K562 (cell line): ENCODE results near the gene EPM2A. TPM values are rescaled to one million over a fixed set of nuclear protein-coding genes. Genes with fewer than 3 reads are reported as not detected.

Source experiments
- ARID4B ChIP-seq: sonication (generic); formaldehyde crosslinking; IDR thresholded peaks from 2 replicates; pipeline ENCODE4 v1.8.0; 2022; ENCODE audit warnings: mild to moderate bottlenecking, missing genetic modification reagents
- CTBP1 ChIP-seq: fragments of 450-650 bp; IDR thresholded peaks from 2 replicates; pipeline ENCODE4 v1.6.1; 2016; ENCODE audit warnings: borderline replicate concordance
- EP400 ChIP-seq: fragments of 450-650 bp; IDR thresholded peaks from 2 replicates; pipeline ENCODE4 v1.6.1; 2017; ENCODE audit warnings: antibody characterized with exemption, mild to moderate bottlenecking, moderate library complexity
- HDAC3 ChIP-seq: fragments of 450-650 bp; IDR thresholded peaks from 2 replicates; pipeline ENCODE4 v1.6.1; 2018; ENCODE audit warnings: borderline replicate concordance, mild to moderate bottlenecking, moderate library complexity; ENCODE audit not compliant: partially characterized antibody
- HNRNPK ChIP-seq: fragments of 200-400 bp; formaldehyde crosslinking; IDR thresholded peaks from one replicate; pipeline ENCODE4 v1.6.1; 2018; ENCODE audit warnings: mild to moderate bottlenecking, low read depth, low read length; ENCODE audit not compliant: poor library complexity, severe bottlenecking
- ILF3 ChIP-seq: fragments of 450-650 bp; IDR thresholded peaks from 2 replicates; pipeline ENCODE4 v1.6.1; 2018; ENCODE audit warnings: antibody characterized with exemption, mild to moderate bottlenecking, moderate library complexity, borderline replicate concordance
- MXD1 ChIP-seq: fragments of 250-450 bp; sonication (Bioruptor Pico); IDR thresholded peaks from 2 replicates; pipeline ENCODE4 v1.8.0; 2021; ENCODE audit warnings: borderline replicate concordance, mild to moderate bottlenecking, moderate library complexity; ENCODE audit not compliant: poor library complexity, severe bottlenecking
- MXI1 ChIP-seq: IDR thresholded peaks from 2 replicates; pipeline ENCODE4 v1.6.1; 2011; ENCODE audit warnings: low read depth, mild to moderate bottlenecking, improper control_type of control experiment, low read length
- MYNN ChIP-seq, 2 experiments: sonication (generic); formaldehyde crosslinking in 1 of 2; IDR thresholded peaks; 2 replicates each; pipeline versions ENCODE4 v1.5.0 to v1.6.1; 2016 to 2020; ENCODE audit warnings: antibody characterized with exemption in 1 of 2, missing genetic modification reagents in 1 of 2
- PYGO2 ChIP-seq: fragments of 450-650 bp; IDR thresholded peaks from 2 replicates; pipeline ENCODE4 v1.6.1; 2016; ENCODE audit warnings: mild to moderate bottlenecking, missing genetic modification characterization, moderate library complexity, missing compliant biosample characterization
- polyA plus RNA-seq, 8 experiments: library from polyadenylated mRNA; depleted of rRNA in 4 of 8; stranded (reverse) in 5 of 8; unstranded in 3 of 8; fragments of >200 nt; fragmentation: Nextera tagmentation in 2 of 8; fragmentation: Illumina TruSeq in 1 of 8; extraction: Ambion mirVana in 2 of 8; extraction: Trizol in 1 of 8; gene quantifications; 2 replicates each; pipeline versions ENCODE4 v1.2.1 to v1.2.3, GENCODE V29; 2011 to 2014; ENCODE audit warnings: inconsistent platforms in 1 of 8, missing spikeins in 1 of 8
- total RNA-seq, 7 experiments: library from RNA; depleted of rRNA in 6 of 7; stranded (reverse); fragments of >200 nt in 6 of 7; fragmentation: Illumina TruSeq in 2 of 7; extraction: Trizol in 2 of 7; gene quantifications; 2 replicates each; pipeline versions ENCODE4 v1.2.1 to v1.2.3, GENCODE V29; 2011 to 2021; ENCODE audit warnings: low replicate concordance in 1 of 7
- TF ChIP-seq, protein P1 (sequence below): fragments of 250-450 bp; sonication (Bioruptor Pico); IDR thresholded peaks from 2 replicates; pipeline ENCODE4 v1.8.0; 2022; ENCODE audit warnings: moderate library complexity, mild to moderate bottlenecking, inconsistent platforms
- TF ChIP-seq, protein P2 (sequence below): fragments of 450-650 bp; IDR thresholded peaks from 2 replicates; pipeline ENCODE4 v1.6.1; 2017; ENCODE audit warnings: antibody characterized with exemption, mild to moderate bottlenecking
- TF ChIP-seq, protein P3 (sequence below): fragments of 450-650 bp; IDR thresholded peaks from 2 replicates; pipeline ENCODE4 v1.6.1; 2017; ENCODE audit warnings: antibody characterized with exemption

EPM2A gene
- total and polyA plus RNA-seq, 9 of the 15 experiments (the other 6 are each of a cell fraction or from before 2014, with no cell fraction given): 0.35 to 5.3 (median 2.5) TPM

GRCh38 chr6:145735356-145736165 is at the start of gene EPM2A (continued):
- TF ChIP-seq PYGO2 (tag) (no peak), HDAC3 (no peak), ARID4B (CRISPR knock-in tag) (peak; percentile 76), ILF3 (no peak; the same call in 1 of the 2 replicates), EP400 (peak; percentile 88), MYNN (IDR thresholded peaks at IDR 0.05) (no peak), MYNN (CRISPR knock-in tag; IDR thresholded peaks at IDR 0.05) (no peak), MXD1 (CRISPR knock-in tag) (peak; percentile 27), CTBP1 (peak; percentile 45), HNRNPK (no peak), MXI1 (no peak)
- TF ChIP-seq, protein P1, sequence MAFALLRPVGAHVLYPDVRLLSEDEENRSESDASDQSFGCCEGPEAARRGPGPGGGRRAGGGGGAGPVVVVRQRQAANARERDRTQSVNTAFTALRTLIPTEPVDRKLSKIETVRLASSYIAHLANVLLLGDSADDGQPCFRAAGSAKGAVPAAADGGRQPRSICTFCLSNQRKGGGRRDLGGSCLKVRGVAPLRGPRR (CRISPR knock-in tag): no peak
- TF ChIP-seq, protein P2, sequence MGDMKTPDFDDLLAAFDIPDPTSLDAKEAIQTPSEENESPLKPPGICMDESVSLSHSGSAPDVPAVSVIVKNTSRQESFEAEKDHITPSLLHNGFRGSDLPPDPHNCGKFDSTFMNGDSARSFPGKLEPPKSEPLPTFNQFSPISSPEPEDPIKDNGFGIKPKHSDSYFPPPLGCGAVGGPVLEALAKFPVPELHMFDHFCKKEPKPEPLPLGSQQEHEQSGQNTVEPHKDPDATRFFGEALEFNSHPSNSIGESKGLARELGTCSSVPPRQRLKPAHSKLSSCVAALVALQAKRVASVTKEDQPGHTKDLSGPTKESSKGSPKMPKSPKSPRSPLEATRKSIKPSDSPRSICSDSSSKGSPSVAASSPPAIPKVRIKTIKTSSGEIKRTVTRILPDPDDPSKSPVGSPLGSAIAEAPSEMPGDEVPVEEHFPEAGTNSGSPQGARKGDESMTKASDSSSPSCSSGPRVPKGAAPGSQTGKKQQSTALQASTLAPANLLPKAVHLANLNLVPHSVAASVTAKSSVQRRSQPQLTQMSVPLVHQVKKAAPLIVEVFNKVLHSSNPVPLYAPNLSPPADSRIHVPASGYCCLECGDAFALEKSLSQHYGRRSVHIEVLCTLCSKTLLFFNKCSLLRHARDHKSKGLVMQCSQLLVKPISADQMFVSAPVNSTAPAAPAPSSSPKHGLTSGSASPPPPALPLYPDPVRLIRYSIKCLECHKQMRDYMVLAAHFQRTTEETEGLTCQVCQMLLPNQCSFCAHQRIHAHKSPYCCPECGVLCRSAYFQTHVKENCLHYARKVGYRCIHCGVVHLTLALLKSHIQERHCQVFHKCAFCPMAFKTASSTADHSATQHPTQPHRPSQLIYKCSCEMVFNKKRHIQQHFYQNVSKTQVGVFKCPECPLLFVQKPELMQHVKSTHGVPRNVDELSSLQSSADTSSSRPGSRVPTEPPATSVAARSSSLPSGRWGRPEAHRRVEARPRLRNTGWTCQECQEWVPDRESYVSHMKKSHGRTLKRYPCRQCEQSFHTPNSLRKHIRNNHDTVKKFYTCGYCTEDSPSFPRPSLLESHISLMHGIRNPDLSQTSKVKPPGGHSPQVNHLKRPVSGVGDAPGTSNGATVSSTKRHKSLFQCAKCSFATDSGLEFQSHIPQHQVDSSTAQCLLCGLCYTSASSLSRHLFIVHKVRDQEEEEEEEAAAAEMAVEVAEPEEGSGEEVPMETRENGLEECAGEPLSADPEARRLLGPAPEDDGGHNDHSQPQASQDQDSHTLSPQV: peak; percentile 74
- TF ChIP-seq, protein P3, sequence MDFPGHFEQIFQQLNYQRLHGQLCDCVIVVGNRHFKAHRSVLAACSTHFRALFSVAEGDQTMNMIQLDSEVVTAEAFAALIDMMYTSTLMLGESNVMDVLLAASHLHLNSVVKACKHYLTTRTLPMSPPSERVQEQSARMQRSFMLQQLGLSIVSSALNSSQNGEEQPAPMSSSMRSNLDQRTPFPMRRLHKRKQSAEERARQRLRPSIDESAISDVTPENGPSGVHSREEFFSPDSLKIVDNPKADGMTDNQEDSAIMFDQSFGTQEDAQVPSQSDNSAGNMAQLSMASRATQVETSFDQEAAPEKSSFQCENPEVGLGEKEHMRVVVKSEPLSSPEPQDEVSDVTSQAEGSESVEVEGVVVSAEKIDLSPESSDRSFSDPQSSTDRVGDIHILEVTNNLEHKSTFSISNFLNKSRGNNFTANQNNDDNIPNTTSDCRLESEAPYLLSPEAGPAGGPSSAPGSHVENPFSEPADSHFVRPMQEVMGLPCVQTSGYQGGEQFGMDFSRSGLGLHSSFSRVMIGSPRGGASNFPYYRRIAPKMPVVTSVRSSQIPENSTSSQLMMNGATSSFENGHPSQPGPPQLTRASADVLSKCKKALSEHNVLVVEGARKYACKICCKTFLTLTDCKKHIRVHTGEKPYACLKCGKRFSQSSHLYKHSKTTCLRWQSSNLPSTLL: no peak
